SU-DHL-6 (cell line): Measurements from ENCODE around the gene OGFOD2.

ENCODE experiments used
- H2AFZ ChIP-seq: fragments of 200-600 bp; sonication (generic); 2 replicates; pipeline ENCODE4 v1.6.1; 2014; ENCODE audit warnings: low read depth, mild to moderate bottlenecking, moderate library complexity, mixed read lengths, antibody characterized with exemption, low read length; ENCODE audit not compliant: severe bottlenecking
- H3F3A ChIP-seq: fragments of 200-600 bp; shearing (Covaris generic); 2 replicates; pipeline ENCODE4 v1.6.0; 2016; ENCODE audit warnings: antibody characterized with exemption, mild to moderate bottlenecking; ENCODE audit not compliant: insufficient read depth
- H3K27ac ChIP-seq: fragments of 200-600 bp; sonication (generic); 2 replicates; pipeline ENCODE4 v1.5.1; 2016; ENCODE audit warnings: low read depth, mild to moderate bottlenecking, low read length, moderate library complexity, mixed read lengths
- H3K27me3 ChIP-seq: fragments of 200-600 bp; sonication (generic), shearing (Covaris generic); 2 replicates; pipeline ENCODE4 v1.6.0; 2014; ENCODE audit warnings: mild to moderate bottlenecking, low read length
- H3K36me3 ChIP-seq: fragments of 200-600 bp; sonication (generic); 2 replicates; pipeline ENCODE4 v1.6.1; 2014; ENCODE audit warnings: mild to moderate bottlenecking, low read length, mixed read lengths
- H3K4me2 ChIP-seq: fragments of 300-600, 200-600 bp; shearing (Covaris generic), sonication (generic); 2 replicates; pipeline ENCODE4 v1.6.0; 2014; ENCODE audit warnings: low read length, low read depth, mild to moderate bottlenecking; ENCODE audit not compliant: poor library complexity, severe bottlenecking
- H3K4me3 ChIP-seq: fragments of 200-600 bp; sonication (generic); 2 replicates; pipeline ENCODE4 v1.5.1; 2014; ENCODE audit warnings: antibody characterized with exemption, low read length, mild to moderate bottlenecking, mixed read lengths; ENCODE audit not compliant: insufficient read depth, poor library complexity, severe bottlenecking
- H3K79me2 ChIP-seq: fragments of 200-600 bp; sonication (generic); 2 replicates; pipeline ENCODE4 v1.6.1; 2014; ENCODE audit warnings: mild to moderate bottlenecking, low read length, moderate library complexity; ENCODE audit not compliant: insufficient read depth
- H3K9ac ChIP-seq: fragments of 200-600 bp; sonication (generic); 2 replicates; pipeline ENCODE4 v1.7.0; 2014; ENCODE audit warnings: mild to moderate bottlenecking, low read length
- H3K9me2 ChIP-seq: fragments of 200-600 bp; sonication (generic); replicated peaks from 2 replicates; pipeline ENCODE4 v1.6.1; 2014; ENCODE audit warnings: low read length; ENCODE audit not compliant: insufficient read depth
- H3K9me3 ChIP-seq: fragments of 200-600 bp; sonication (generic); 2 replicates; pipeline ENCODE4 v1.6.1; 2014; ENCODE audit warnings: low read length, mixed read lengths; ENCODE audit not compliant: insufficient read depth
- H4K20me1 ChIP-seq: fragments of 200-600 bp; sonication (generic); 2 replicates; pipeline ENCODE4 v1.6.1; 2014; ENCODE audit warnings: low read depth, mild to moderate bottlenecking, antibody characterized with exemption, low read length, moderate library complexity, mixed read lengths
- CTCF ChIP-seq: fragments of 200-600 bp; sonication (generic); IDR thresholded peaks from one replicate; pipeline ENCODE4 v1.5.1; 2017; ENCODE audit warnings: antibody characterized with exemption, mild to moderate bottlenecking, low read length, moderate library complexity; ENCODE audit not compliant: insufficient read depth, poor library complexity, severe bottlenecking
- EZH2phosphoT487 ChIP-seq: fragments of 200-600 bp; sonication (generic), shearing (Covaris generic); conservative IDR thresholded peaks from 2 replicates; pipeline ENCODE4 v1.6.1; 2018; ENCODE audit warnings: mild to moderate bottlenecking, antibody characterized with exemption, low read length, moderate library complexity, mixed read lengths

The OGFOD2 gene

GRCh38 chr12:122986258-122986871, 11.3 kb downstream of the OGFOD2 start:
- H3K4me3 ChIP-seq = no peak overlapping the region
- no peak overlapping the region for H3K27ac ChIP-seq
- no peaks in the 10 kb centered on the region for H3K9me3 ChIP-seq
- H4K20me1 ChIP-seq = no peaks in the 10 kb centered on the region
- no peaks in the 10 kb centered on the region for H3K9me2 ChIP-seq
- no peaks in the 10 kb centered on the region for H3K27me3 ChIP-seq
- TF ChIP-seq EZH2phosphoT487 (no peak), CTCF (no peak)
- no peaks in the 10 kb centered on the region for H3K36me3 ChIP-seq
- no peak overlapping the region for H3K9ac ChIP-seq
- H3F3A ChIP-seq = peaks cover 10% of the 10 kb centered on the region; the same call in 1 of the 2 replicates
- H3K4me2 ChIP-seq = no peak overlapping the region
- H3K79me2 ChIP-seq = no peaks in the 10 kb centered on the region
- H2AFZ ChIP-seq = no peak overlapping the region

- Histone ChIP-seq H3K9me3 (no peaks in the 10 kb centered on the region), H3K79me2 (no peaks in the 10 kb centered on the region), H3F3A (peaks cover 10% of the 10 kb centered on the region; the same call in 1 of the 2 replicates), H2AFZ (no peak overlapping the region), H3K9me2 (no peaks in the 10 kb centered on the region), H3K4me2 (no peak overlapping the region), H3K4me3 (no peak overlapping the region), H3K36me3 (no peaks in the 10 kb centered on the region), H3K27ac (no peak overlapping the region), H3K27me3 (no peaks in the 10 kb centered on the region), H3K9ac (no peak overlapping the region), H4K20me1 (no peaks in the 10 kb centered on the region)
- TF ChIP-seq CTCF = no peak
- TF ChIP-seq EZH2phosphoT487 = no peak
Measured at GRCh38 chr12:122987086-122987951, 12.3 kb downstream of the OGFOD2 start.

GRCh38 chr12:122988036-122988435, 13.0 kb downstream of the OGFOD2 start:
- TF ChIP-seq EZH2phosphoT487 (no peak), CTCF (no peak)
- no peaks in the 10 kb centered on the region for H3K27me3 ChIP-seq
- no peak overlapping the region for H3K4me2 ChIP-seq
- H2AFZ ChIP-seq = no peak overlapping the region
- H3K79me2 ChIP-seq = no peaks in the 10 kb centered on the region
- H3K27ac ChIP-seq = no peak overlapping the region
- H3F3A ChIP-seq = peaks cover 10% of the 10 kb centered on the region; the same call in 1 of the 2 replicates
- H3K9me2 ChIP-seq = no peaks in the 10 kb centered on the region
- H3K36me3 ChIP-seq = no peaks in the 10 kb centered on the region
- no peak overlapping the region for H3K9ac ChIP-seq
- no peaks in the 10 kb centered on the region for H3K9me3 ChIP-seq
- no peak overlapping the region for H3K4me3 ChIP-seq
- no peaks in the 10 kb centered on the region for H4K20me1 ChIP-seq
